Measurements from ENCODE around the gene LPAR5.

The LPAR5 gene

GRCh38 chr12:6635856-6636531 is at the start of gene LPAR5:
Gene LPAR5, minus strand, starts transcription at chr12:6635959. Its CDS starts 14,711 bp downstream, at chr12:6621248.
- in situ Hi-C loops (cut with MboI; ENCODE audit: low sequenced_read_pairs), result no loop called here

DNA sequence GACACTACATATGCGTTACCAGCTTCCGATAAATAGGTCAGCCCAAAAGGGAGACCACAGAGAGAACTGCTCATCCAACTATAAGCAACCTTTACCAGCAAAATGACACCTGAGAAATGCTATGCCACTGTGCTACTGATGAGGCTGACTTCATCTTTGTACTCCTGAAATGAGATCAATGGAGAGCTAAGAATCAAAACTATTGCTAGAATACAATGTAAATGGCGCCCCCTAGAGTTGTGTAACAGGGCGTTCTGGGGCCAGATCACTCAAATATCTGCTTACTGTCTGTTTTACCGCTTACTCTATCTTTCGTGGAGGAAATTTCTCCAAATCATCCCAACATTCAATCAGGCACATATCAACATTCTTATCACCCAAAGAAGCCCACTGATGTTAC is 48.9 kb upstream of the LPAR5 start:
- in situ Hi-C loops (cut with MboI; ENCODE audit: low sequenced_read_pairs), result no loop called here

- in situ Hi-C loops (cut with MboI; ENCODE audit: low sequenced_read_pairs), result no loop called here
These were observed 41.2 kb upstream of the LPAR5 start for GRCh38 chr12:6676962-6677361.

- in situ Hi-C loops (cut with MboI; ENCODE audit: low sequenced_read_pairs), result no loop called here
These were observed 36.4 kb upstream of the LPAR5 start for GRCh38 chr12:6672143-6672542.

DNA sequence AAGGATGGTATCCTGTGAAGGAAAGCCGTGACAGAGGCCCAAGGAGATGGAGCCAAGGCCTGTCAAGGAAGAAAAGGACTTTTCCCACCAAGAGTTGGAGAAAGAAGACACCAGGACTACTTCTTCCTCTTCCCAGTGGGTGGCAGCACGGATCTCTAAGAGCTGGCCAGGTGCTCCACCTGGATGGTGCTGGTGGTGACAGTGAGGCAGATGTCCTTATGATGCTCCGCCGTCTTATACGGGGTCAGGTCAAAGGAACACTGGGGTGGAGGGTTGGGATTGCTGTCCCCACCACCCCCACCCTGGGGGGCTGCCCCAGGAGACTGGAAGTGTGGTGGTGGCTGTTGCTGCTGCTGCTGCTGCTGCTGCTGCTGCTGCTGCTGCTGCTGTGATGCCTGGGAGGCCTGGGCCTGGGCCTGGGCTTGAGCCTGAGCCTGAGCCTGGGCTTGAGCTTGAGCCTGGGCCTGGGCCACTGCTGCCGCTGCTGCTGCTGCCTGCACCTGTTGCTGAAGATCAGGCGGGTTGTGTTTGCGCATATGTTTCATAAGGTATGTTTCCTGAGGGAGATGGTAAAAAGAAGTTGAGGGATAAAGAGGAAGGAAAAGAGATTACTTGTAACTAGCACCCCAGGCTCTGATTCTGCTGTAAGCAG is 31.9 kb upstream of the LPAR5 start:
- in situ Hi-C loops (cut with MboI; ENCODE audit: low sequenced_read_pairs), result no loop called here

DNA sequence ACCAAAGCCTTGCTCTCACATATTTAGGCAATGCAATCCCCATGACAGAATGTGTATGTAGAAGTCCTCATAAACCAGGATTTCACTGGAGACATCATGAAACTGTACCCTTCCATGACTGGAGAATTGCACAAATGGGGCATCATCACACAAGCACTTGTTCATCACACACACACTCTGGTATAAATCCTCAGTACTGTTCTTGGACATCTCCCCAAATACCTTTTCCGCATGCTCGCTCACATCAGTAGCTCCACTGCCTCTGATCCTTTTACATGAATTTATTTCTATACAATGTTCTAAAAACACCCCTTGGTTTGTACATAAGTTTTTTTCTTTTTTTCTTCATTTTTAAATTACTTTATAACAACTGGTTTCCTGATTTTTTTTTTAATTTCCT is 30.5 kb upstream of the LPAR5 start:
- in situ Hi-C loops (cut with MboI; ENCODE audit: low sequenced_read_pairs), result no loop called here

DNA sequence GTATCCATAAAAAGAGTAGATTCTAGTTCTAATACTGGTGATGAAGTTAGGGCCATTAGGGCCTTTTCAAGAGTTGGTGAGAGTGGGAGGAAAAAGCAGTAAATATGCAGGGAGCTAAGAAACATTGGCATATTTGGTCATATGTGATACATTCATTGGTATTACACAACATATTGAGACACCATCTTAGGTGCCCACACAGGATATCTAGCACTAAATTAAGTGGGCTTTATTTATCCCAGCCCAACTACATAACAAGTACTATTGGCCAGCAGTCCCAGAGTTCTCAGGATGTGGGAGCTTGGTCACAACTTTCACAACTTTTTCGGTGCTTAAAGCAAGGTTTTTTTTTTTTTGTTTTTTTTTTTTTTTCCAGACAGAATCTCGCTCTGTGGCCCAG is 29.1 kb upstream of the LPAR5 start:
- in situ Hi-C loops (cut with MboI; ENCODE audit: low sequenced_read_pairs), result no loop called here

GRCh38 chr12:6662906-6663742 is 27.4 kb upstream of the LPAR5 start, which contains the start of gene ING4:
Gene ING4, minus strand, starts transcription at chr12:6663119. Its CDS starts 18 bp downstream, at chr12:6663101.
- in situ Hi-C loops (cut with MboI; ENCODE audit: low sequenced_read_pairs), result no loop called here

DNA sequence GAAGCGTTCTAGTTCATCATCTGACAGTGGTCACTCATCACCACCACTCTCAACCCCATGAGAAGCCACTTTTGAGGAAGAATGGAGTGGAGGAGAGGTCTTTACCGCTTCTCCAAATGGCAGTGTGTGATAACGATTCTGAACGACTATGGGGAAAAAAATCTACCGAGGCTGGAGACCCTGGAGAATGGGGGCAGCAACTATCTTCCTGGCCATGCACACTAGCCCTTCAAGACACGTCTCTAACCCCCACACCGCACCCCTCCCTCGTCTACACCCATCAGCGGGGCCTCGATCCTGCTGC is 26.8 kb upstream of the LPAR5 start:
- in situ Hi-C loops (cut with MboI; ENCODE audit: low sequenced_read_pairs), result no loop called here

DNA sequence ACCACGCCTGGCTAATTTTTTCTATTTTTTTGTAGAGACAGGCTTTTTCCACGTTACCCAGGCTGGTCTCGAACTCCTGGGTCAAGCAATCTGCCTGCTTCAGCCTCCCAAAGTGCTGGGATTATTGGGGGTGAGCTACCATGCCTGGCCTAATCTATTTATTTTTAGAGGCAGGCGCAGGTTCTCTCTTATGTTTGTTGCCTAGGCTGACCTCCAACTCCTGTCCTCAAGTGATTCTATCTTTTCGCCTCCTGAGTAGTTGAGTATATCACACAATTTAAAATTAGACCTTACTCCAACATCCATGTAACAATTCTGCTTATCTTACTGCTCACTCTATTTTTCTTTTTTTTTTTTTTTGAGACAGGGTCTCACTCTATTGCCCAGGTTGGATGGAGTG is 18.2 kb upstream of the LPAR5 start:
- in situ Hi-C loops (cut with MboI; ENCODE audit: low sequenced_read_pairs), result no loop called here

DNA sequence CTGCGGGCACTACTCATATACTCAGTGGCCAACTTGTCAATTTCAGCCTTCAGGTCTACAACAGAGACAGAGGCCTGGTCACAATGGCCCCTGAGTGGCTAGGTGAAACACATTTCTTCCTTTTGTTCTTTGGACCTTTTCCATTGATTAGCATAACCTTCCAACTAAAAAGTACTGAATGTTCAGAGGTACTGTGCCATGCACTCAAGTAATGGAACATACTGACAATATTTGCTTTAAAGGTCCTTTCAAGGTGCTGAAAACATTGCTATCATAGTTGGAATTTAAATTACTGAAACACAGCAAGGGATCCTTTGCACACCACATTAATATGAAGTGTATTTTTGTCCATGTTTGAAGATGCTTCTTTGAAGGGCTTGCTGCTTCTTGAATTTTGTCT is 17.6 kb upstream of the LPAR5 start:
- in situ Hi-C loops (cut with MboI; ENCODE audit: low sequenced_read_pairs), result no loop called here

GRCh38 chr12:6652391-6652790 is 16.6 kb upstream of the LPAR5 start:
- in situ Hi-C loops (cut with MboI; ENCODE audit: low sequenced_read_pairs), result no loop called here

- in situ Hi-C loops (cut with MboI; ENCODE audit: low sequenced_read_pairs), result no loop called here
These were observed 15.1 kb upstream of the LPAR5 start for GRCh38 chr12:6650832-6651231.

- in situ Hi-C loops (cut with MboI; ENCODE audit: low sequenced_read_pairs), result no loop called here
These were observed 11.4 kb upstream of the LPAR5 start, which contains the start of gene ACRBP for GRCh38 chr12:6647083-6647604. Gene ACRBP, minus strand, starts transcription at chr12:6647432. Its CDS starts 66 bp downstream, at chr12:6647366.

DNA sequence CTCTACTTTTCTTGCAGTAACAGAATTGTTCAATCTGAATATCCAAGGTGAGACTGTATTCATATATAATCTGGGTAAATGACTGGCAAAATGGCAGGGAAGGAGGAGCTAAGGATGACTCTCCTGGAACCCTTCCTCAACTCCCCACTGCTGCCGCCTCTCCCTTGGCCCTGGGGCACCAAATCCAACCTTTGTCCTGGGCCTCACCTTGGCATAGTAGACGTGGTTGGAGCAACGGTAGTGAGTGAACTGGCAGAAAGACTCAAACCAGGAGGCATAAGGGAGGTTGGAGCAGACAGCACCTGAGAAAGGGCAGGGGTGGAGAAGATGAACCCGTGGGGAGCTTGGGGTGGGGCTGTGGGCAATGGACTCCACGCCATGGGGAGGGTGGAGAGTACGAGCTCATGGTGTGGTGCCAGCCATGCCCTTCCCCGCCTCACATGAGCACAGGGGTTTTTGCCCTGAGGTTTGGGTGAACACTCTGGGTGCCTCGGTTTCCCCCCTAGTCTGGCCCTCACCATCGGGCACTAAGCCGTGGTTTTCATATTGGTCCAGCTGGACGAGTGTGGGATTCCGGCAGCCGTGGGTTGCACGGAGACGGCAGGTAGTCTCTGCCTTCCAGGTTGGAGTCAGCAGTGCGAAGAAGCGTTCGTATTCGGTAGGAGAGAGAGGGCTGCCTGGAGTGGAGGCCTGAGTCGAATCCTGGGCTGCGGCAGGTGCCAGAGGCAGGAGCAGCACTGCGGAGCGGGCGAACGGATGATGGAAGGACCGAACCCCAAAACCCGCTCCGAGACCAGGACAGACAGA is 10.7 kb upstream of the LPAR5 start:
- in situ Hi-C loops (cut with MboI; ENCODE audit: low sequenced_read_pairs), result no loop called here

- in situ Hi-C loops (cut with MboI; ENCODE audit: low sequenced_read_pairs), result no loop called here
These were observed 9.1 kb upstream of the LPAR5 start for GRCh38 chr12:6644903-6645302.

GRCh38 chr12:6644257-6644596 is 8.5 kb upstream of the LPAR5 start:
- in situ Hi-C loops (cut with MboI; ENCODE audit: low sequenced_read_pairs), result no loop called here

DNA sequence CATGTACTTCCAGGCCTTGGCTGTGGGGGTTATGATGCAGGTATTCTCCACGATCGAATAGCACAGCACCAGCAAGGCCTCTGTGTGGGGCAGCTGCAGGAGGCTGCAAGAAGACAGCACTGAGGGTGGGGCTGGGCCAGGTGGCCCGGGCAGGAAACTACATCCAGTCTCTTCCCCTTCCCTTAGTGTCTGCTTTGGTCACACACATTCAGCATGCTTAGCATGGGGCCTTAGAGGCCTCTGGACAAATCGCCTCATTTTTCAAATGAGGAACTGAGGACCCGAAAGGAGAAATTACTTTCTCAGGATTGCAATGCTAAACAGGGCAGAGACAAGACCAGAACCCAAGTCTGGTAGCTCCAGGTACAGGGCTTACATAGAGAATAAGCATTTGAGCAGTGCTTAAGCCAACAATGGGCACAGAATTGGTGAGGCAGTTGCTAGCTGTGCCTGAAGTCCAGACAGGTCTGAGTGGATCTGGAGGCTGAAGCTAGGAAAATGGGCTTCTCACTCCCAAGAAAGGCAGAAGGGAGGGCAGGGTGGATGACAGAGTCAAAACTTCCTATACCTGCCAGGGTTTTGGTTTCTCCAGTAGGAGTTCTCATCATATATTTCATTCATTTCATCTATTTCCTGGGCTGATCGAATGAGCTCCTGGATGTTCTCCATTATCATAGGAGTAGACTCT is 8.0 kb upstream of the LPAR5 start:
- in situ Hi-C loops (cut with MboI; ENCODE audit: low sequenced_read_pairs), result no loop called here

- in situ Hi-C loops (cut with MboI; ENCODE audit: low sequenced_read_pairs), result no loop called here
These were observed 5.4 kb upstream of the LPAR5 start for GRCh38 chr12:6641131-6641530.

GRCh38 chr12:6640497-6640896 is 4.7 kb upstream of the LPAR5 start:
- in situ Hi-C loops (cut with MboI; ENCODE audit: low sequenced_read_pairs), result no loop called here

All from HL-60/S4 (cell line).